H1 (cell line): ENCODE results near the gene TEX2. TPM values are rescaled to one million over a fixed set of nuclear protein-coding genes. Genes with fewer than 3 reads are reported as not detected.

Experiments used
- CTCF ChIA-PET: fragments of 300-600 bp; sonication (Branson Sonifier 250); formaldehyde crosslinking; loops from one replicate; lab custom pipeline; 2021; ENCODE audit not compliant: partially characterized antibody; lab: Charles Lee
- POLR2A ChIA-PET: fragments of 300-600 bp; sonication (Branson Sonifier 250); formaldehyde crosslinking; loops from one replicate; lab custom pipeline; 2021; ENCODE audit warnings: inconsistent platforms; ENCODE audit not compliant: partially characterized antibody; lab: Charles Lee
- DNase-seq, 2 experiments: peaks; one replicate each; pipeline versions ENCODE4 v3.0.0 to v3.0.0-alpha.2; 2010 to 2022; ENCODE audit warnings: low spot score in 2 of 2, low read depth in 1 of 2, mixed read lengths in 1 of 2
- FAIRE-seq: peaks from 2 replicates; lab custom pipeline; 2011; peaks lifted over from hg19 to GRCh38; lab: Jason Lieb, UNC
- H2AFZ ChIP-seq: 2 replicates; pipeline ENCODE4 v1.8.1; 2012; ENCODE audit warnings: low read length, inconsistent platforms
- H2AK5ac ChIP-seq: 2 replicates; pipeline ENCODE4 v1.6.1; 2013; ENCODE audit warnings: low read depth, low read length
- H2BK120ac ChIP-seq: replicated peaks from 2 replicates; pipeline ENCODE3; 2013; ENCODE audit warnings: low read depth, low read length, inconsistent platforms
- H2BK12ac ChIP-seq: 2 replicates; pipeline ENCODE4 v1.6.1; 2013; ENCODE audit warnings: low read depth, low read length
- H2BK15ac ChIP-seq: 2 replicates; pipeline ENCODE4 v1.6.1; 2013; ENCODE audit warnings: low read length
- H2BK20ac ChIP-seq: 2 replicates; pipeline ENCODE4 v1.6.1; 2013; ENCODE audit warnings: low read length
- H2BK5ac ChIP-seq: 2 replicates; pipeline ENCODE4 v1.6.1; 2013; ENCODE audit warnings: low read depth, low read length
- H3K14ac ChIP-seq: 2 replicates; pipeline ENCODE4 v1.6.1; 2013; ENCODE audit warnings: inconsistent platforms; ENCODE audit not compliant: insufficient read length
- H3K18ac ChIP-seq: 2 replicates; pipeline ENCODE4 v1.6.1; 2013; ENCODE audit warnings: low read length; ENCODE audit errors: extremely low read depth
- H3K23ac ChIP-seq: 2 replicates; pipeline ENCODE4 v1.6.1; 2013; ENCODE audit warnings: inconsistent platforms; ENCODE audit not compliant: insufficient read length
- H3K23me2 ChIP-seq: 2 replicates; pipeline ENCODE4 v1.6.1; 2013; ENCODE audit warnings: low read depth, low read length
- H3K27ac ChIP-seq: 2 replicates; pipeline ENCODE4 v1.6.1; 2011; ENCODE audit warnings: low read depth, low read length, inconsistent platforms
- H3K27me3 ChIP-seq, 4 experiments: replicated peaks in 1 of 4; 1 replicate in 1 of 4; 2 replicates in 3 of 4; pipeline versions ENCODE4 v1.6.1 to v1.8.1; 2011 to 2013; ENCODE audit warnings: low read length in 3 of 4, mild to moderate bottlenecking in 3 of 4, inconsistent platforms in 2 of 4, mixed read lengths in 2 of 4, moderate library complexity in 1 of 4; ENCODE audit not compliant: control insufficient read depth in 3 of 4, insufficient read depth in 3 of 4; ENCODE audit errors: extremely low read depth in 1 of 4
- H3K36me3 ChIP-seq, 4 experiments: 2 replicates each; pipeline versions ENCODE4 v1.6.1 to v1.8.1; 2011 to 2013; ENCODE audit warnings: mild to moderate bottlenecking in 4 of 4, low read length in 3 of 4, moderate library complexity in 2 of 4, control low read depth in 1 of 4, inconsistent platforms in 1 of 4; ENCODE audit not compliant: insufficient read depth in 4 of 4, control insufficient read depth in 2 of 4
- H3K4ac ChIP-seq: replicated peaks from 2 replicates; pipeline ENCODE3; 2013; ENCODE audit warnings: low read length, low read depth, mixed read lengths, inconsistent platforms; ENCODE audit not compliant: insufficient read length
- H3K4me1 ChIP-seq, 4 experiments: replicated peaks in 1 of 4; 1 replicate in 1 of 4; 2 replicates in 3 of 4; pipeline versions ENCODE4 v1.6.1 to v1.8.1; 2011 to 2013; ENCODE audit warnings: low read length in 3 of 4, inconsistent platforms in 2 of 4, mixed read lengths in 1 of 4; ENCODE audit not compliant: insufficient read depth in 4 of 4, control insufficient read depth in 3 of 4
- H3K4me2 ChIP-seq, 2 experiments: 2 replicates each; pipeline versions ENCODE4 v1.6.1 to v1.8.1; 2011 to 2013; ENCODE audit warnings: low read depth in 2 of 2, low read length in 2 of 2, control low read depth in 1 of 2, inconsistent platforms in 1 of 2, mild to moderate bottlenecking in 1 of 2; ENCODE audit not compliant: insufficient read depth in 1 of 2
- H3K4me3 ChIP-seq, 4 experiments: fragments of 200-600, 300-600 bp in 1 of 4; sonication (generic), shearing (Covaris generic), sonication (Bioruptor Twin) in 1 of 4; 2 replicates each; pipeline versions ENCODE4 v1.5.1 to v1.8.1; 2011 to 2016; ENCODE audit warnings: low read length in 4 of 4, low read depth in 3 of 4, control low read depth in 2 of 4, inconsistent platforms in 2 of 4, mild to moderate bottlenecking in 2 of 4, mixed read lengths in 1 of 4, moderate library complexity in 1 of 4; ENCODE audit not compliant: insufficient read depth in 2 of 4; ENCODE audit errors: extremely low read depth in 1 of 4
- H3K56ac ChIP-seq: replicated peaks from 2 replicates; pipeline ENCODE3; 2013; ENCODE audit warnings: low read depth, mild to moderate bottlenecking, mixed read lengths, low read length, inconsistent platforms; ENCODE audit not compliant: insufficient read length
- H3K79me1 ChIP-seq: 2 replicates; pipeline ENCODE4 v1.6.1; 2013; ENCODE audit warnings: low read depth, low read length, control low read depth
- H3K79me2 ChIP-seq, 2 experiments: 2 replicates each; pipeline versions ENCODE4 v1.6.1 to v1.8.1; 2012 to 2013; ENCODE audit warnings: low read length in 2 of 2, mild to moderate bottlenecking in 2 of 2, inconsistent platforms in 1 of 2; ENCODE audit not compliant: insufficient read depth in 2 of 2, control insufficient read depth in 1 of 2
- H3K9ac ChIP-seq, 4 experiments: replicated peaks in 1 of 4; 1 replicate in 1 of 4; 2 replicates in 3 of 4; pipeline versions ENCODE4 v1.6.1 to v1.8.1; 2011 to 2013; ENCODE audit warnings: low read depth in 3 of 4, low read length in 3 of 4, control low read depth in 2 of 4, mild to moderate bottlenecking in 2 of 4, moderate library complexity in 2 of 4, inconsistent platforms in 1 of 4; ENCODE audit errors: extremely low read depth in 1 of 4
- H3K9me3 ChIP-seq, 2 experiments: 2 replicates each; pipeline versions ENCODE4 v1.6.1 to v1.8.1; 2012 to 2013; ENCODE audit warnings: mild to moderate bottlenecking in 2 of 2, moderate library complexity in 2 of 2, control low read depth in 1 of 2, inconsistent platforms in 1 of 2, low read depth in 1 of 2, low read length in 1 of 2, mixed read lengths in 1 of 2; ENCODE audit not compliant: insufficient read depth in 2 of 2
- H4K20me1 ChIP-seq, 2 experiments: replicated peaks in 1 of 2; 2 replicates each; pipeline versions ENCODE3 to v1.8.1; 2011 to 2013; ENCODE audit warnings: inconsistent platforms in 2 of 2, low read length in 2 of 2, mild to moderate bottlenecking in 1 of 2; ENCODE audit not compliant: insufficient read depth in 2 of 2, control insufficient read depth in 1 of 2
- H4K5ac ChIP-seq: 2 replicates; pipeline ENCODE4 v1.6.1; 2013; ENCODE audit warnings: low read length, low read depth, mixed read lengths, inconsistent platforms; ENCODE audit not compliant: insufficient read length
- H4K8ac ChIP-seq: 2 replicates; pipeline ENCODE4 v1.8.0; 2013; ENCODE audit warnings: mild to moderate bottlenecking, moderate library complexity, low read length, inconsistent platforms; ENCODE audit not compliant: insufficient read depth; ENCODE audit errors: extremely low read depth
- H4K91ac ChIP-seq: replicated peaks from 2 replicates; pipeline ENCODE3; 2013; ENCODE audit warnings: low read length, mixed read lengths, inconsistent platforms; ENCODE audit not compliant: insufficient read length
- HDAC2 ChIP-seq, 2 experiments: fragments of 300-600 bp in 1 of 2; sonication (generic) in 1 of 2; IDR thresholded peaks; 2 replicates each; pipeline ENCODE4 v1.6.1; 2011 to 2012; ENCODE audit warnings: low read depth in 2 of 2, low read length in 2 of 2, mild to moderate bottlenecking in 2 of 2, moderate library complexity in 2 of 2, borderline replicate concordance in 1 of 2, inconsistent platforms in 1 of 2
- RFX5 ChIP-seq: IDR thresholded peaks from 2 replicates; pipeline ENCODE4 v1.6.1; 2011; ENCODE audit warnings: low read depth, low read length, improper control_type of control experiment, borderline replicate concordance
- WGBS, 2 experiments: shearing (Covaris generic) in 1 of 2; methylation state at CpG; one replicate each; pipeline versions ENCODE4 v1.1.6 to v1.1.7; 2013 to 2015; ENCODE audit warnings: low lambda C conversion rate in 2 of 2, mixed read lengths in 2 of 2, inconsistent platforms in 1 of 2, low coverage in 1 of 2, missing lambda C conversion rate in 1 of 2; ENCODE audit not compliant: insufficient replicate concordance in 2 of 2, insufficient coverage in 1 of 2, insufficient read length in 1 of 2; ENCODE audit errors: extremely low coverage in 1 of 2, missing lambda C conversion rate in 1 of 2; 5-methylcytosine and 5-hydroxymethylcytosine counted together
- polyA plus RNA-seq, 7 experiments: library from polyadenylated mRNA; depleted of rRNA in 3 of 7; stranded (reverse) in 5 of 7; unstranded in 2 of 7; fragments of >200 nt in 5 of 7; fragments of 200-250 nt in 2 of 7; gene quantifications; 1 replicate in 5 of 7; 2 replicates in 1 of 7; 4 replicates in 1 of 7; pipeline versions ENCODE4 v1.2.1 to v1.2.3, GENCODE V29; 2011 to 2013; ENCODE audit warnings: missing spikeins in 2 of 7, mixed read lengths in 2 of 7
- total RNA-seq: library from RNA; stranded (reverse); fragmentation: NEBNext Ultra II Directional; extraction: Animal tissue kit (Norgen Biotek cat#: 25700); gene quantifications from 2 replicates; pipeline ENCODE4 v1.2.1, GENCODE V29; 2021
- TF ChIP-seq, protein P1 (sequence below): IDR thresholded peaks from 2 replicates; pipeline ENCODE4 v1.6.1; 2011; ENCODE audit warnings: low read depth, mild to moderate bottlenecking, low read length; ENCODE audit not compliant: insufficient read depth
- TF ChIP-seq, protein P2 (sequence below): IDR thresholded peaks from 2 replicates; pipeline ENCODE4 v1.6.1; 2012; ENCODE audit warnings: low read length, inconsistent platforms

Gene TEX2
- total and polyA plus RNA-seq, 2 of the 8 experiments (the other 6 are each of a cell fraction or from before 2014, with no cell fraction given): 6.1 to 15.6 TPM

DNA sequence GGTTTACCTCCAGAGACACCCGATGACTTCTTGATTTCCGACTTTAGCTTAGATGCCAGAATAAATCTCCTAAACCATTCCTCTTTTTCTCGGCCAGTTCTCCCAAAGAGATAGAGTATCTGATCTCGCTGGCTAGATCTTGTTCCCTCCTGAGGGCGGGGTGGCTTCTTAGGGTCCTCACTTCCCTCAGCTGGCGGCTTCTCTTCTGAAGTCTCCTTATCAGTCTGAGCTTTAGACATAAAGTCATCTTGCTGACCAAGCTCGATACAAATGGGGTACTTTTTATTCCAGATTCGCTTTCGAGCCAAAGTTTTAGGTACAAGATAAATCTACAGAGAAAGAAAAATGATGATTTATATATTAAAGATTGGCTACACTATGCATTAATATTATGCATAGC lies 69.5 kb downstream of the TEX2 start:
- Histone ChIP-seq H3K4me2 (no peak overlapping the region), H3K27me3 (no peaks in the 10 kb centered on the region), H2BK12ac (no peak overlapping the region), H2AFZ (no peak overlapping the region), H3K56ac (no peak overlapping the region), H3K27ac (no peak overlapping the region), H3K9ac (no peak overlapping the region), H4K91ac (no peak overlapping the region), H4K5ac (no peak overlapping the region), H2BK20ac (no peak overlapping the region), H3K36me3 (peaks cover 0 to 2% (median 0%) of the 10 kb centered on the region in 4 experiments; a peak in 1 of 8 replicates), H2BK15ac (no peak overlapping the region), H4K20me1 (no peaks in the 10 kb centered on the region), H2AK5ac (no peak overlapping the region), H3K4me1 (peaks cover 0 to 2% (median 0%) of the 10 kb centered on the region in 4 experiments; a peak in 1 of 7 replicates), H2BK120ac (no peak overlapping the region), H4K8ac (no peak overlapping the region), H3K4me3 (no peak overlapping the region), H3K18ac (no peak overlapping the region), H3K14ac (no peak overlapping the region), H3K79me2 (no peaks in the 10 kb centered on the region), H3K23me2 (no peaks in the 10 kb centered on the region), H3K4ac (no peak overlapping the region), H3K23ac (no peak overlapping the region), H2BK5ac (no peak overlapping the region), H3K79me1 (no peaks in the 10 kb centered on the region), H3K9me3 (no peaks in the 10 kb centered on the region)
- DNase-seq: no peak
- CTCF ChIA-PET: interaction anchor here (1.2 to 3.4 kb wide), 4 partner anchors 9 to 60 kb away, joined by 4 to 16 read pairs (median 7); no protein-coding TSS in a partner anchor
- POLR2A ChIA-PET: interaction anchor here (1.4 to 1.9 kb wide), 2 partner anchors 9 to 48 kb away, joined by 4 to 5 read pairs; no protein-coding TSS in a partner anchor
- no peak for FAIRE-seq
- 92% methylated on average over 9 of the region's 9 CpGs; no CpG with 5 or more reads in 1 of the 2 experiments for WGBS, 2 experiments
- TF ChIP-seq, protein P1, sequence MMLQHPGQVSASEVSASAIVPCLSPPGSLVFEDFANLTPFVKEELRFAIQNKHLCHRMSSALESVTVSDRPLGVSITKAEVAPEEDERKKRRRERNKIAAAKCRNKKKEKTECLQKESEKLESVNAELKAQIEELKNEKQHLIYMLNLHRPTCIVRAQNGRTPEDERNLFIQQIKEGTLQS: no peak
- no peak for TF ChIP-seq RFX5
- TF ChIP-seq, protein P2, sequence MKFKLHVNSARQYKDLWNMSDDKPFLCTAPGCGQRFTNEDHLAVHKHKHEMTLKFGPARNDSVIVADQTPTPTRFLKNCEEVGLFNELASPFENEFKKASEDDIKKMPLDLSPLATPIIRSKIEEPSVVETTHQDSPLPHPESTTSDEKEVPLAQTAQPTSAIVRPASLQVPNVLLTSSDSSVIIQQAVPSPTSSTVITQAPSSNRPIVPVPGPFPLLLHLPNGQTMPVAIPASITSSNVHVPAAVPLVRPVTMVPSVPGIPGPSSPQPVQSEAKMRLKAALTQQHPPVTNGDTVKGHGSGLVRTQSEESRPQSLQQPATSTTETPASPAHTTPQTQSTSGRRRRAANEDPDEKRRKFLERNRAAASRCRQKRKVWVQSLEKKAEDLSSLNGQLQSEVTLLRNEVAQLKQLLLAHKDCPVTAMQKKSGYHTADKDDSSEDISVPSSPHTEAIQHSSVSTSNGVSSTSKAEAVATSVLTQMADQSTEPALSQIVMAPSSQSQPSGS: no peak
- no peak for TF ChIP-seq HDAC2 (IDR thresholded peaks at IDR 0.05; ENCODE audit: borderline replicate concordance in 1 of 2, low read depth in 2 of 2, low read length in 2 of 2)
